Testis (tissue), 2 donors: ENCODE data around the gene FILIP1L.

ENCODE experiments used
- POLR2A ChIP-seq: fragments of 450-650 bp; IDR thresholded peaks from one replicate; pipeline ENCODE4 v1.6.1; 2017; ENCODE audit warnings: antibody characterized with exemption, mild to moderate bottlenecking, moderate library complexity
- TF ChIP-seq, protein P1 (sequence below), 3 experiments: fragments of 450-650 bp in 2 of 3; fragments of 200-600 bp in 1 of 3; sonication (generic) in 1 of 3; IDR thresholded peaks; one replicate each; pipeline ENCODE4 v1.5.1; 2016 to 2019; ENCODE audit warnings: antibody characterized with exemption in 3 of 3, mild to moderate bottlenecking in 2 of 3, moderate library complexity in 1 of 3

DNA sequence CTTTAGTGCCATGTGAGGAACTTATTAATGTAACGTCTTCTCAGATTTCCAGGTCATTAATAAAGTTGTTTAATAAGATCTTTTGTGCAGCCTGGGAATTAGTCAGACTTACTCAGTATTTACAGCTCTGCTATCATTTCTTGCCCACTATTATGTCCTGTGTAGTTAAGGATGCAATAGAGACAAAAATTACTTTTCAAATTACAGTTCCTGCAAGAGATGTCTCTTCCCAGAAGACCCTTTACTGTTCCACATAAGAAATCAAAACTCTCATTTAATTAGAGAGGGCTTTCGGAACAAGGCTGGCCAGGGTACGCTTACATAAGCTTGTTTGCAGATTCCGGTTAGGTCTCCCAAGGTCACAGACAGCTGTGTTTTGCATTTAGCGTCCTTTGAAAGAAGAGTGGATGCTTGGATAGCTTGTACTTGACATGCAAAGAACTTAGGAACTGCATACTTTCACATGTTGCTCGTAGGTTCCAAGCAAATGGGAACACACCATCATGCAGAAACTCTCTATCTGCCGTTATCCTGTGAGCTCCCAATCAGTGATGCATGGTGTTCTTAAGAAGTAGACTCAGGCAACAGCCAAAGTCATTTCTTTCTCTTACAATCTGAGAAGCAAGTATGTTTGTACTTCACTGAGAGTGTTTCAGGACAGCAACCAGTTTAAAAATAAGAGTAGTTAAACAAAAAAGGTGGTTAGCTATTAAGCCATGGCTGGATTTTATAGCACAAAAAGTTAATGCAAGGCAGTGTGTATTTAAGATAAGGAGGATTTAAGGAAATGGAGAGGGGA, 37.4 kb downstream of the FILIP1L start:
- TF ChIP-seq, protein P1, sequence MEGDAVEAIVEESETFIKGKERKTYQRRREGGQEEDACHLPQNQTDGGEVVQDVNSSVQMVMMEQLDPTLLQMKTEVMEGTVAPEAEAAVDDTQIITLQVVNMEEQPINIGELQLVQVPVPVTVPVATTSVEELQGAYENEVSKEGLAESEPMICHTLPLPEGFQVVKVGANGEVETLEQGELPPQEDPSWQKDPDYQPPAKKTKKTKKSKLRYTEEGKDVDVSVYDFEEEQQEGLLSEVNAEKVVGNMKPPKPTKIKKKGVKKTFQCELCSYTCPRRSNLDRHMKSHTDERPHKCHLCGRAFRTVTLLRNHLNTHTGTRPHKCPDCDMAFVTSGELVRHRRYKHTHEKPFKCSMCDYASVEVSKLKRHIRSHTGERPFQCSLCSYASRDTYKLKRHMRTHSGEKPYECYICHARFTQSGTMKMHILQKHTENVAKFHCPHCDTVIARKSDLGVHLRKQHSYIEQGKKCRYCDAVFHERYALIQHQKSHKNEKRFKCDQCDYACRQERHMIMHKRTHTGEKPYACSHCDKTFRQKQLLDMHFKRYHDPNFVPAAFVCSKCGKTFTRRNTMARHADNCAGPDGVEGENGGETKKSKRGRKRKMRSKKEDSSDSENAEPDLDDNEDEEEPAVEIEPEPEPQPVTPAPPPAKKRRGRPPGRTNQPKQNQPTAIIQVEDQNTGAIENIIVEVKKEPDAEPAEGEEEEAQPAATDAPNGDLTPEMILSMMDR (IDR thresholded peaks at IDR 0.05): no peak
- no peak for TF ChIP-seq POLR2A
